Activated T-helper 17 cell treated with anti-CD3 and anti-CD28 coated beads, Interleukin-2, amount 50 U/mL, for 72 hours (primary cell): Measurements from ENCODE around the gene ZNF821. TPM values are rescaled to one million over a fixed set of nuclear protein-coding genes. Genes with fewer than 3 reads are reported as not detected.

ENCODE experiments used
- ATAC-seq: fragments of 150-1000 bp; cut with Tn5 transposase; replicated peaks from 2 replicates; pipeline ENCODE4 v1.10.0; 2021; ENCODE audit warnings: mild to moderate bottlenecking, moderate library complexity
- H3K27ac Mint-ChIP-seq: one replicate; pipeline ENCODE4 v1.8.0; 2022; ENCODE audit warnings: mixed read lengths
- H3K27me3 Mint-ChIP-seq: one replicate; pipeline ENCODE4 v1.8.0; 2022; ENCODE audit warnings: mixed read lengths
- H3K36me3 Mint-ChIP-seq: one replicate; pipeline ENCODE4 v1.8.0; 2022; ENCODE audit warnings: low read depth, mild to moderate bottlenecking, mixed read lengths
- H3K4me1 Mint-ChIP-seq: one replicate; pipeline ENCODE4 v1.8.0; 2022; ENCODE audit warnings: mixed read lengths
- H3K4me3 Mint-ChIP-seq: one replicate; pipeline ENCODE4 v1.8.0; 2022; ENCODE audit warnings: mild to moderate bottlenecking, mixed read lengths
- H3K9me3 Mint-ChIP-seq: one replicate; pipeline ENCODE4 v1.8.0; 2022; ENCODE audit warnings: mixed read lengths
- total RNA-seq, 2 donors: library from RNA; stranded (reverse); gene quantifications; one replicate each; pipeline ENCODE4 v1.2.3, GENCODE V29; 2022

Gene ZNF821
- total RNA-seq, 2 donors from 2014 or later: 6.3 to 12.2 TPM

GRCh38 chr16:71859762-71860521 lies 24.0 kb downstream of the ZNF821 start:
- Mint-ChIP-seq H3K36me3 (peaks cover 67% of the 10 kb centered on the region), H3K4me1 (peaks cover 18% of the 10 kb centered on the region), H3K9me3 (no peaks in the 10 kb centered on the region), H3K4me3 (no peak overlapping the region), H3K27ac (no peak overlapping the region), H3K27me3 (no peaks in the 10 kb centered on the region)
- ATAC-seq: no peak

- peaks cover 75% of the 10 kb centered on the region for H3K36me3 Mint-ChIP-seq
- no peaks in the 10 kb centered on the region for H3K27me3 Mint-ChIP-seq
- H3K4me3 Mint-ChIP-seq: peak overlapping the region; percentile 24
- peak overlapping the region; percentile 61 for H3K27ac Mint-ChIP-seq
- ATAC-seq: peak; percentile 93
- H3K9me3 Mint-ChIP-seq: no peaks in the 10 kb centered on the region
- H3K4me1 Mint-ChIP-seq: peaks cover 32% of the 10 kb centered on the region
Observed at GRCh38 chr16:71855937-71856662, 27.9 kb downstream of the ZNF821 start.

GRCh38 chr16:71854369-71854948 lies 29.5 kb downstream of the ZNF821 start:
- ATAC-seq: no peak
- H3K4me3 Mint-ChIP-seq: no peak overlapping the region
- H3K27me3 Mint-ChIP-seq: no peaks in the 10 kb centered on the region
- H3K36me3 Mint-ChIP-seq: peaks cover 79% of the 10 kb centered on the region
- H3K4me1 Mint-ChIP-seq: peaks cover 38% of the 10 kb centered on the region
- peak overlapping the region; percentile 61 for H3K27ac Mint-ChIP-seq
- H3K9me3 Mint-ChIP-seq: no peaks in the 10 kb centered on the region

- no peaks in the 10 kb centered on the region for H3K27me3 Mint-ChIP-seq
- ATAC-seq: no peak
- peaks cover 40% of the 10 kb centered on the region for H3K4me1 Mint-ChIP-seq
- H3K9me3 Mint-ChIP-seq: no peaks in the 10 kb centered on the region
- peaks cover 79% of the 10 kb centered on the region for H3K36me3 Mint-ChIP-seq
- no peak overlapping the region for H3K4me3 Mint-ChIP-seq
- H3K27ac Mint-ChIP-seq: peak overlapping the region; percentile 61
Observed at GRCh38 chr16:71853413-71853812, 30.6 kb downstream of the ZNF821 start.

- no peak overlapping the region for H3K4me3 Mint-ChIP-seq
- no peaks in the 10 kb centered on the region for H3K9me3 Mint-ChIP-seq
- H3K27ac Mint-ChIP-seq: peak overlapping the region; percentile 76
- H3K4me1 Mint-ChIP-seq: peaks cover 49% of the 10 kb centered on the region
- H3K27me3 Mint-ChIP-seq: no peaks in the 10 kb centered on the region
- H3K36me3 Mint-ChIP-seq: peaks cover 82% of the 10 kb centered on the region
- ATAC-seq: no peak
Observed at GRCh38 chr16:71852561-71852960, 31.4 kb downstream of the ZNF821 start.

- no peak for ATAC-seq
- H3K36me3 Mint-ChIP-seq: peaks cover 82% of the 10 kb centered on the region
Observed at GRCh38 chr16:71852158-71852557, 31.8 kb downstream of the ZNF821 start.

GRCh38 chr16:71851746-71852145 lies 32.2 kb downstream of the ZNF821 start:
- H3K4me1 Mint-ChIP-seq: peaks cover 54% of the 10 kb centered on the region
- peaks cover 84% of the 10 kb centered on the region for H3K36me3 Mint-ChIP-seq
- no peak for ATAC-seq
- H3K9me3 Mint-ChIP-seq: no peaks in the 10 kb centered on the region
- H3K4me3 Mint-ChIP-seq: no peak overlapping the region
- peak overlapping the region; percentile 76 for H3K27ac Mint-ChIP-seq
- no peaks in the 10 kb centered on the region for H3K27me3 Mint-ChIP-seq

More at GRCh38 chr16:71852158-71852557, 31.8 kb downstream of the ZNF821 start:
- peaks cover 52% of the 10 kb centered on the region for H3K4me1 Mint-ChIP-seq
- peak overlapping the region; percentile 76 for H3K27ac Mint-ChIP-seq
- H3K9me3 Mint-ChIP-seq: no peaks in the 10 kb centered on the region
- H3K27me3 Mint-ChIP-seq: no peaks in the 10 kb centered on the region
- H3K4me3 Mint-ChIP-seq: no peak overlapping the region

GRCh38 chr16:71848622-71849021 lies 35.4 kb downstream of the ZNF821 start:
- Mint-ChIP-seq H3K9me3 (no peaks in the 10 kb centered on the region), H3K4me3 (no peak overlapping the region), H3K36me3 (peaks cover 79% of the 10 kb centered on the region), H3K4me1 (peaks cover 26% of the 10 kb centered on the region), H3K27me3 (no peaks in the 10 kb centered on the region), H3K27ac (no peak overlapping the region)
- no peak for ATAC-seq

GRCh38 chr16:71847096-71847495 lies 36.9 kb downstream of the ZNF821 start:
- no peak for ATAC-seq
- peak overlapping the region; percentile 86 for H3K4me3 Mint-ChIP-seq
- H3K9me3 Mint-ChIP-seq: peaks cover 3% of the 10 kb centered on the region
- H3K27me3 Mint-ChIP-seq: no peaks in the 10 kb centered on the region
- peak overlapping the region; percentile 87 for H3K27ac Mint-ChIP-seq
- peaks cover 68% of the 10 kb centered on the region for H3K36me3 Mint-ChIP-seq
- H3K4me1 Mint-ChIP-seq: peaks cover 29% of the 10 kb centered on the region

GRCh38 chr16:71846431-71846830 lies 37.6 kb downstream of the ZNF821 start:
- peaks cover 31% of the 10 kb centered on the region for H3K4me1 Mint-ChIP-seq
- H3K36me3 Mint-ChIP-seq: peaks cover 64% of the 10 kb centered on the region
- peaks cover 3% of the 10 kb centered on the region for H3K9me3 Mint-ChIP-seq
- peak overlapping the region; percentile 86 for H3K4me3 Mint-ChIP-seq
- peak overlapping the region; percentile 87 for H3K27ac Mint-ChIP-seq
- H3K27me3 Mint-ChIP-seq: no peaks in the 10 kb centered on the region
- no peak for ATAC-seq

GRCh38 chr16:71845639-71846430 lies 38.1 kb downstream of the ZNF821 start, which contains the start of gene ATXN1L:
Gene ATXN1L (plus strand): TSS chr16:71845976. CDS start chr16:71849741, 3,765 bp downstream.
- Mint-ChIP-seq H3K36me3 (peaks cover 58% of the 10 kb centered on the region), H3K4me3 (peak within 1 kb of the TSS; percentile 86), H3K27me3 (no peaks in the 10 kb centered on the region), H3K4me1 (peaks cover 31% of the 10 kb centered on the region), H3K27ac (peak within 1 kb of the TSS; percentile 98), H3K9me3 (peaks cover 3% of the 10 kb centered on the region)
- ATAC-seq: peak; percentile 75

GRCh38 chr16:71843572-71843971 lies 40.4 kb downstream of the ZNF821 start:
- ATAC-seq: no peak
- Mint-ChIP-seq H3K36me3 (peaks cover 36% of the 10 kb centered on the region), H3K27ac (peak overlapping the region; percentile 18), H3K9me3 (peaks cover 3% of the 10 kb centered on the region), H3K27me3 (no peaks in the 10 kb centered on the region), H3K4me3 (no peak overlapping the region), H3K4me1 (peaks cover 25% of the 10 kb centered on the region)

- Mint-ChIP-seq H3K36me3 (peaks cover 8% of the 10 kb centered on the region), H3K27ac (no peak overlapping the region), H3K4me1 (peaks cover 9% of the 10 kb centered on the region), H3K27me3 (no peaks in the 10 kb centered on the region), H3K9me3 (peaks cover 3% of the 10 kb centered on the region), H3K4me3 (no peak overlapping the region)
- ATAC-seq: no peak
Observed at GRCh38 chr16:71840052-71840451, 43.9 kb downstream of the ZNF821 start.

GRCh38 chr16:71837150-71837549 lies 46.8 kb downstream of the ZNF821 start:
- H3K27ac Mint-ChIP-seq: no peak overlapping the region
- H3K36me3 Mint-ChIP-seq: peaks cover 3% of the 10 kb centered on the region
- H3K4me3 Mint-ChIP-seq: no peak overlapping the region
- H3K4me1 Mint-ChIP-seq: peaks cover 10% of the 10 kb centered on the region
- H3K27me3 Mint-ChIP-seq: no peaks in the 10 kb centered on the region
- no peak for ATAC-seq
- no peaks in the 10 kb centered on the region for H3K9me3 Mint-ChIP-seq
